ENCODE data around the gene ZNF638. TPM values are rescaled to one million over a fixed set of nuclear protein-coding genes. Genes with fewer than 3 reads are reported as not detected.

ZNF638 gene
- total RNA-seq, 3 donors from 2014 or later (not counting 1 experiment from before 2014, with no cell fraction given) = 104 to 126 (median 113) TPM

DNA sequence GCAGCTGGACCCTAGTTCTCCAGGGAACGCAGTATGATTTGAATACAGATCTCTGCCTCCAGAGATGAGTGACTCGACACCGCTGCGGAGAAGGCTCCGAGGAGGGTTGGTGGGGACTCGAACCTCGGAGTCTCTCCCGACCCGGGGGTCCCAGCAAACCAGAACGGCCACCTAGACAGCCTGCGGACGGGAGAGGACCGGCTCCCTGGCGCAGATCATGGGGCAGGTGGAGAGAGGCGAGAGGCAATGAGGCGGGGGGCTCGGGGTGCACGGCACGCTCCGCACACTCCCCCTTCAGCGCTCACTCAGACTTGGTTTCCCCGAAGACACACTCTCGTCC, 134.3 kb downstream of the ZNF638 start:
- H3K4me3 ChIP-seq (ENCODE audit: low read length) = no peak overlapping the region
- peaks cover 11% of the 10 kb centered on the region for H3K4me1 ChIP-seq (ENCODE audit: control insufficient read depth, insufficient read depth, low read length)
- H3K27me3 ChIP-seq (ENCODE audit: control insufficient read depth, insufficient read depth, low read length) = peaks cover 28% of the 10 kb centered on the region
- no peaks in the 10 kb centered on the region for H3K36me3 Mint-ChIP-seq
- H3K27ac ChIP-seq (ENCODE audit: low read length) = no peak overlapping the region
- DNase-seq (no peak), ATAC-seq (no peak)
- no peak overlapping the region for H3K4me3 Mint-ChIP-seq
- no peak overlapping the region for H3K27ac Mint-ChIP-seq
- peaks cover 26 to 38% of the 10 kb centered on the region in 2 donors for H3K27me3 Mint-ChIP-seq (ENCODE audit: low read depth in 2 of 2)
- 11% methylated on average over 23 of the region's 23 CpGs for whole genome bisulfite sequencing (ENCODE audit: insufficient coverage)
- H3K4me1 Mint-ChIP-seq = peaks cover 9 to 10% of the 10 kb centered on the region in 2 donors
- H3K9me3 ChIP-seq (ENCODE audit: control insufficient read depth, insufficient read depth, low read length) = peaks cover 6% of the 10 kb centered on the region
- TF ChIP-seq, protein P1, sequence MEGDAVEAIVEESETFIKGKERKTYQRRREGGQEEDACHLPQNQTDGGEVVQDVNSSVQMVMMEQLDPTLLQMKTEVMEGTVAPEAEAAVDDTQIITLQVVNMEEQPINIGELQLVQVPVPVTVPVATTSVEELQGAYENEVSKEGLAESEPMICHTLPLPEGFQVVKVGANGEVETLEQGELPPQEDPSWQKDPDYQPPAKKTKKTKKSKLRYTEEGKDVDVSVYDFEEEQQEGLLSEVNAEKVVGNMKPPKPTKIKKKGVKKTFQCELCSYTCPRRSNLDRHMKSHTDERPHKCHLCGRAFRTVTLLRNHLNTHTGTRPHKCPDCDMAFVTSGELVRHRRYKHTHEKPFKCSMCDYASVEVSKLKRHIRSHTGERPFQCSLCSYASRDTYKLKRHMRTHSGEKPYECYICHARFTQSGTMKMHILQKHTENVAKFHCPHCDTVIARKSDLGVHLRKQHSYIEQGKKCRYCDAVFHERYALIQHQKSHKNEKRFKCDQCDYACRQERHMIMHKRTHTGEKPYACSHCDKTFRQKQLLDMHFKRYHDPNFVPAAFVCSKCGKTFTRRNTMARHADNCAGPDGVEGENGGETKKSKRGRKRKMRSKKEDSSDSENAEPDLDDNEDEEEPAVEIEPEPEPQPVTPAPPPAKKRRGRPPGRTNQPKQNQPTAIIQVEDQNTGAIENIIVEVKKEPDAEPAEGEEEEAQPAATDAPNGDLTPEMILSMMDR (IDR thresholded peaks at IDR 0.05) = no peak
- H3K9me3 Mint-ChIP-seq = no peaks in the 10 kb centered on the region
- H3K36me3 ChIP-seq (ENCODE audit: control insufficient read depth, insufficient read depth, low read length) = no peaks in the 10 kb centered on the region
- intact Hi-C loops (cut with micrococcal nuclease) = no loop called here

- Mint-ChIP-seq H3K4me3 (peak overlapping the region; percentile 85), H3K4me1 (peaks cover 9 to 10% of the 10 kb centered on the region in 2 donors), H3K9me3 (no peaks in the 10 kb centered on the region), H3K36me3 (no peaks in the 10 kb centered on the region), H3K27me3 (ENCODE audit: low read depth in 2 of 2) (peaks cover 26 to 38% of the 10 kb centered on the region in 2 donors), H3K27ac (no peak overlapping the region)
- peaks cover 28% of the 10 kb centered on the region for H3K27me3 ChIP-seq (ENCODE audit: control insufficient read depth, insufficient read depth, low read length)
- no peak overlapping the region for H3K27ac ChIP-seq (ENCODE audit: low read length)
- H3K9me3 ChIP-seq (ENCODE audit: control insufficient read depth, insufficient read depth, low read length) = peaks cover 6% of the 10 kb centered on the region
- peak overlapping the region; percentile 60 for H3K4me3 ChIP-seq (ENCODE audit: low read length)
- ATAC-seq = peak; percentile 42 to 76 (median 48)
- H3K36me3 ChIP-seq (ENCODE audit: control insufficient read depth, insufficient read depth, low read length) = no peaks in the 10 kb centered on the region
- peaks cover 11% of the 10 kb centered on the region for H3K4me1 ChIP-seq (ENCODE audit: control insufficient read depth, insufficient read depth, low read length)
- TF ChIP-seq, protein P1 (IDR thresholded peaks at IDR 0.05) = no peak
- intact Hi-C loops (cut with micrococcal nuclease) = no loop called here
- peak in 1 of 2 donors; percentile 12 for DNase-seq
- under 1% methylated on average over 78 of the region's 78 CpGs for WGBS (ENCODE audit: insufficient coverage)
These were observed 135.0 kb downstream of the ZNF638 start for GRCh38 chr2:71466301-71467179.

GRCh38 chr2:71467180-71467815, 135.7 kb downstream of the ZNF638 start:
- 0% methylated on average over 1 of the region's 7 CpGs for WGBS (ENCODE audit: insufficient coverage)
- H3K27ac ChIP-seq (ENCODE audit: low read length) = no peak overlapping the region
- intact Hi-C loops (cut with micrococcal nuclease) = no loop called here
- peaks cover 11% of the 10 kb centered on the region for H3K4me1 ChIP-seq (ENCODE audit: control insufficient read depth, insufficient read depth, low read length)
- TF ChIP-seq, protein P1 (IDR thresholded peaks at IDR 0.05) = no peak
- H3K9me3 ChIP-seq (ENCODE audit: control insufficient read depth, insufficient read depth, low read length) = peaks cover 6% of the 10 kb centered on the region
- H3K4me3 Mint-ChIP-seq = peak overlapping the region; percentile 85
- peaks cover 26 to 38% of the 10 kb centered on the region in 2 donors for H3K27me3 Mint-ChIP-seq (ENCODE audit: low read depth in 2 of 2)
- peaks cover 9 to 10% of the 10 kb centered on the region in 2 donors for H3K4me1 Mint-ChIP-seq
- peak overlapping the region; percentile 60 for H3K4me3 ChIP-seq (ENCODE audit: low read length)
- no peak overlapping the region for H3K27ac Mint-ChIP-seq
- no peaks in the 10 kb centered on the region for H3K36me3 Mint-ChIP-seq
- no peaks in the 10 kb centered on the region for H3K9me3 Mint-ChIP-seq
- ATAC-seq (peak in 2 of 3 donors; percentile 31 to 42), DNase-seq (no peak)
- H3K36me3 ChIP-seq (ENCODE audit: control insufficient read depth, insufficient read depth, low read length) = no peaks in the 10 kb centered on the region
- H3K27me3 ChIP-seq (ENCODE audit: control insufficient read depth, insufficient read depth, low read length) = peaks cover 28% of the 10 kb centered on the region

All from natural killer cell (primary cell).